ENCODE results near the gene SERPINA12. TPM values are rescaled to one million over a fixed set of nuclear protein-coding genes. Genes with fewer than 3 reads are reported as not detected.

SERPINA12 gene
- total and polyA plus RNA-seq, 2 of the 13 experiments (the other 11 are each of a cell fraction or from before 2014, with no cell fraction given): 0.08 TPM; not detected in 1

- no peak for TF ChIP-seq KAT2B (IDR thresholded peaks at IDR 0.05; ENCODE audit: borderline replicate concordance, low read depth, low read length)
- no peak for TF ChIP-seq ZBTB26 (CRISPR knock-in tag; IDR thresholded peaks at IDR 0.05; ENCODE audit: borderline replicate concordance)
- TF ChIP-seq NPAS2 (CRISPR knock-in tag; IDR thresholded peaks at IDR 0.05; ENCODE audit: borderline replicate concordance): no peak
- TF ChIP-seq ZNF713 (CRISPR knock-in tag; IDR thresholded peaks at IDR 0.05): no peak
- peak; percentile 52; the same call in 1 of the 2 replicates for TF ChIP-seq FOXA1 (IDR thresholded peaks at IDR 0.05)
- peak; percentile 85 for TF ChIP-seq FOXA1 (CRISPR knock-in tag; IDR thresholded peaks at IDR 0.05)
- TF ChIP-seq ZHX2 (IDR thresholded peaks at IDR 0.05; ENCODE audit: low read depth): 0 out of 2 replicates have a peak, but pooled peaks have one; percentile 20
- TF ChIP-seq ZHX2 (CRISPR knock-in tag; IDR thresholded peaks at IDR 0.05; ENCODE audit: borderline replicate concordance): no peak
- peak; percentile 79 for TF ChIP-seq CHD4 (IDR thresholded peaks at IDR 0.05; ENCODE audit: borderline replicate concordance, low read length)
- peak; percentile 78; the same call in 1 of the 2 replicates for TF ChIP-seq GFI1 (CRISPR knock-in tag; IDR thresholded peaks at IDR 0.05; ENCODE audit: borderline replicate concordance)
- TF ChIP-seq TFDP2 (CRISPR knock-in tag; IDR thresholded peaks at IDR 0.05): no peak
- peak; percentile 87 for TF ChIP-seq RCOR2 (CRISPR knock-in tag; IDR thresholded peaks at IDR 0.05)
- peak; percentile 98 for TF ChIP-seq MED1 (CRISPR knock-in tag; IDR thresholded peaks at IDR 0.05)
- TF ChIP-seq TBL1XR1 (IDR thresholded peaks at IDR 0.05; ENCODE audit: borderline replicate concordance, low read length, partially characterized antibody): peak; percentile 73
- no peak for TF ChIP-seq ZNF432 (CRISPR knock-in tag; IDR thresholded peaks at IDR 0.05; ENCODE audit: borderline replicate concordance)
- TF ChIP-seq TFDP1 (CRISPR knock-in tag; IDR thresholded peaks at IDR 0.05; ENCODE audit: borderline replicate concordance): no peak
- TF ChIP-seq ZNF44 (CRISPR knock-in tag; IDR thresholded peaks at IDR 0.05): no peak
- TF ChIP-seq HNF4G (IDR thresholded peaks at IDR 0.05; ENCODE audit: borderline replicate concordance, low read depth, low read length): peak; percentile 67; the same call in 1 of the 2 replicates
- no peak for TF ChIP-seq HNF4G (CRISPR knock-in tag; IDR thresholded peaks at IDR 0.05; ENCODE audit: borderline replicate concordance, low read depth)
These were observed 46.3 kb downstream of the SERPINA12 start (continued) for GRCh38 chr14:94462763-94463572.

Measured in HepG2 (cell line).